Spinal cord (tissue), 4 donors: ENCODE data around the gene OPHN1. TPM values are rescaled to one million over a fixed set of nuclear protein-coding genes. Genes with fewer than 3 reads are reported as not detected.

ENCODE experiments used
- polyA plus RNA-seq, 2 donors: library from polyadenylated mRNA; unstranded; fragments of 120-200 nt; gene quantifications; one replicate each; pipeline ENCODE4 v1.2.1, GENCODE V29; 2013; ENCODE audit not compliant: insufficient read length in 2 of 2
- small RNA-seq: library from RNA; depleted of rRNA; stranded (forward); fragments of <200 nt; gene quantifications from one replicate; pipeline ENCODE3, GENCODE V24; 2014; ENCODE audit warnings: low replicate concordance
- total RNA-seq, 2 donors: library from RNA; depleted of rRNA in 1 of 2; stranded (reverse); fragments of 120-200 nt in 1 of 2; fragments of >200 nt in 1 of 2; gene quantifications; one replicate each; pipeline versions ENCODE4 v1.2.3 to v1.2.4, GENCODE V29; 2013 to 2014

OPHN1 gene
- total and polyA plus RNA-seq, 4 donors, result 22.3 to 52.6 (median 30.3) TPM

Small RNA genes lying within 50 kb of the gene (small RNA-seq; reads per million reads assigned to genes)
- gene RF00019 (not detected), gene RNU6-1225P (not detected)

Other genes with a start within 250 kb of the OPHN1 start
- gene YIPF6, start 65.6 kb upstream of the OPHN1 start, total RNA-seq, result 10 to 100 TPM; 39.9 to 50.5 TPM
- 10 to 100 TPM; 30.7 to 43.2 TPM for gene YIPF6, start 65.6 kb upstream of the OPHN1 start, polyA plus RNA-seq
- gene STARD8, start 214.2 kb upstream of the OPHN1 start, total RNA-seq, result 1 to 10 TPM; 6.8 to 9.3 TPM
- 1 to 10 TPM; 8.0 to 9.1 TPM for gene STARD8, start 214.2 kb upstream of the OPHN1 start, polyA plus RNA-seq